Neural cell (in vitro differentiated cells): Measurements from ENCODE around the gene ARL15. TPM values are rescaled to one million over a fixed set of nuclear protein-coding genes. Genes with fewer than 3 reads are reported as not detected.

Source experiments
- H2AFZ ChIP-seq: fragments of 200-600, 300-800 bp; sonication (generic), shearing (Covaris generic); 2 replicates; pipeline ENCODE4 v1.6.0; 2014; ENCODE audit warnings: low read depth, mild to moderate bottlenecking, antibody characterized with exemption, low read length, moderate library complexity
- H3F3A ChIP-seq: fragments of 200-600 bp; shearing (Covaris generic); 2 replicates; pipeline ENCODE4 v1.6.1; 2016; ENCODE audit warnings: mild to moderate bottlenecking, moderate library complexity, mixed read lengths, antibody characterized with exemption, low read length; ENCODE audit not compliant: insufficient read depth, poor library complexity, severe bottlenecking
- H3K27ac ChIP-seq: fragments of 200-600, 300-800 bp; sonication (generic), shearing (Covaris generic); 2 replicates; pipeline ENCODE4 v1.5.1; 2014; ENCODE audit warnings: mild to moderate bottlenecking, low read length, moderate library complexity
- H3K27me3 ChIP-seq: fragments of 300-800, 200-600 bp; sonication (generic), shearing (Covaris generic); 2 replicates; pipeline ENCODE4 v1.6.0; 2014; ENCODE audit warnings: mild to moderate bottlenecking, low read depth, low read length, moderate library complexity; ENCODE audit not compliant: insufficient read depth
- H3K36me3 ChIP-seq: fragments of 300-800, 200-600 bp; sonication (generic), shearing (Covaris generic); 2 replicates; pipeline ENCODE4 v1.5.1; 2014; ENCODE audit warnings: mild to moderate bottlenecking, antibody characterized with exemption, low read length, moderate library complexity; ENCODE audit not compliant: insufficient read depth
- H3K4me2 ChIP-seq: fragments of 300-800, 200-600 bp; sonication (generic), shearing (Covaris generic); 2 replicates; pipeline ENCODE4 v1.6.0; 2014; ENCODE audit warnings: mild to moderate bottlenecking, low read length
- H3K4me3 ChIP-seq: fragments of 300-800, 200-600 bp; sonication (generic), shearing (Covaris generic); 2 replicates; pipeline ENCODE4 v1.5.1; 2014; ENCODE audit warnings: mild to moderate bottlenecking, low read length, moderate library complexity
- H3K79me2 ChIP-seq: fragments of 200-600 bp; shearing (Covaris generic); replicated peaks from 2 replicates; pipeline ENCODE4 v1.6.0; 2014; ENCODE audit warnings: mild to moderate bottlenecking, low read length, moderate library complexity; ENCODE audit not compliant: insufficient read depth
- H3K9ac ChIP-seq: fragments of 300-800, 200-600 bp; sonication (generic), shearing (Covaris generic); 2 replicates; pipeline ENCODE4 v1.6.1; 2016; ENCODE audit warnings: mild to moderate bottlenecking, low read length, mixed read lengths
- H3K9me2 ChIP-seq: fragments of 200-600 bp; shearing (Covaris generic); 2 replicates; pipeline ENCODE4 v1.6.1; 2016; ENCODE audit warnings: mild to moderate bottlenecking, low read length, mixed read lengths; ENCODE audit not compliant: insufficient read depth
- H3K9me3 ChIP-seq: fragments of 200-600, 300-800 bp; sonication (generic), shearing (Covaris generic); 2 replicates; pipeline ENCODE4 v1.6.1; 2016; ENCODE audit warnings: mild to moderate bottlenecking, mixed run types, low read length, moderate library complexity, mixed read lengths
- H4K20me1 ChIP-seq: fragments of 200-600 bp; shearing (Covaris generic); 2 replicates; pipeline ENCODE4 v1.6.1; 2016; ENCODE audit warnings: mild to moderate bottlenecking, mixed run types; ENCODE audit not compliant: insufficient read depth
- CTCF ChIP-seq: fragments of 450-650 bp; IDR thresholded peaks from 2 replicates; pipeline ENCODE4 v1.5.1; 2014; ENCODE audit warnings: antibody characterized with exemption, mild to moderate bottlenecking, moderate library complexity; ENCODE audit not compliant: poor library complexity, severe bottlenecking
- EP300 ChIP-seq: fragments of 450-650 bp; conservative IDR thresholded peaks from 2 replicates; pipeline ENCODE4 v1.6.1; 2014; ENCODE audit warnings: antibody characterized with exemption, mild to moderate bottlenecking, moderate library complexity; ENCODE audit not compliant: poor library complexity, severe bottlenecking
- EZH2 ChIP-seq: fragments of 200-600, 300-800 bp; shearing (Covaris generic), sonication (generic); IDR thresholded peaks from 2 replicates; pipeline ENCODE4 v1.6.1; 2014; ENCODE audit warnings: antibody characterized with exemption, low read length, borderline replicate concordance, mild to moderate bottlenecking; ENCODE audit not compliant: insufficient read depth, poor library complexity, severe bottlenecking
- MXI1 ChIP-seq: fragments of 450-650 bp; conservative IDR thresholded peaks from 2 replicates; pipeline ENCODE4 v1.6.1; 2014; ENCODE audit warnings: antibody characterized with exemption, mild to moderate bottlenecking; ENCODE audit not compliant: poor library complexity, severe bottlenecking
- POLR2AphosphoS5 ChIP-seq: IDR thresholded peaks from 2 replicates; pipeline ENCODE4 v1.6.1; 2012
- RAD21 ChIP-seq: fragments of 450-650 bp; conservative IDR thresholded peaks from 2 replicates; pipeline ENCODE4 v1.6.1; 2014; ENCODE audit warnings: antibody characterized with exemption, mild to moderate bottlenecking, moderate library complexity
- REST ChIP-seq: IDR thresholded peaks from 2 replicates; pipeline ENCODE4 v1.6.1; 2012; ENCODE audit warnings: borderline replicate concordance
- SMC3 ChIP-seq: fragments of 450-650 bp; conservative IDR thresholded peaks from 2 replicates; pipeline ENCODE4 v1.6.1; 2014; ENCODE audit warnings: antibody characterized with exemption, mild to moderate bottlenecking, moderate library complexity; ENCODE audit not compliant: poor library complexity
- TAF1 ChIP-seq: IDR thresholded peaks from 2 replicates; pipeline ENCODE4 v1.6.1; 2012; ENCODE audit warnings: low read depth
- polyA plus RNA-seq: library from polyadenylated mRNA; depleted of rRNA; stranded (reverse); fragments of >200 nt; gene quantifications from 2 replicates; pipeline ENCODE4 v1.2.3, GENCODE V29; 2014

Gene ARL15
- polyA plus RNA-seq, 1 donor from 2014 or later: 51.9 TPM

- Histone ChIP-seq H3F3A (no peaks in the 10 kb centered on the region), H3K27ac (no peak overlapping the region), H3K9me3 (no peaks in the 10 kb centered on the region), H3K36me3 (no peaks in the 10 kb centered on the region), H3K27me3 (no peaks in the 10 kb centered on the region), H3K9ac (no peak overlapping the region), H3K79me2 (no peaks in the 10 kb centered on the region), H3K4me3 (no peak overlapping the region), H2AFZ (no peak overlapping the region), H3K4me2 (no peak overlapping the region), H4K20me1 (no peaks in the 10 kb centered on the region), H3K9me2 (no peaks in the 10 kb centered on the region)
- TF ChIP-seq EZH2 (no peak), TAF1 (no peak), MXI1 (no peak)
Measured at GRCh38 chr5:53928641-53929040, 381.7 kb downstream of the ARL15 start.

GRCh38 chr5:53927668-53928247, 382.6 kb downstream of the ARL15 start:
- H3K36me3 ChIP-seq: no peaks in the 10 kb centered on the region
- no peak overlapping the region for H3K27ac ChIP-seq
- TF ChIP-seq RAD21: no peak
- no peak for TF ChIP-seq POLR2AphosphoS5
- TF ChIP-seq SMC3: no peak
- no peak for TF ChIP-seq EP300
- no peak for TF ChIP-seq EZH2
- H3F3A ChIP-seq: no peaks in the 10 kb centered on the region
- no peaks in the 10 kb centered on the region for H3K9me2 ChIP-seq
- no peak overlapping the region for H3K4me2 ChIP-seq
- H3K9ac ChIP-seq: no peak overlapping the region
- H2AFZ ChIP-seq: no peak overlapping the region
- H3K4me3 ChIP-seq: no peak overlapping the region
- H3K9me3 ChIP-seq: no peaks in the 10 kb centered on the region
- no peaks in the 10 kb centered on the region for H3K79me2 ChIP-seq
- H4K20me1 ChIP-seq: no peaks in the 10 kb centered on the region
- no peaks in the 10 kb centered on the region for H3K27me3 ChIP-seq

GRCh38 chr5:53926026-53926425, 384.3 kb downstream of the ARL15 start:
- H3K36me3 ChIP-seq: no peaks in the 10 kb centered on the region
- H2AFZ ChIP-seq: no peak overlapping the region
- TF ChIP-seq POLR2AphosphoS5: no peak
- no peak for TF ChIP-seq EP300
- no peak for TF ChIP-seq SMC3
- H3K4me2 ChIP-seq: no peak overlapping the region
- no peak overlapping the region for H3K9ac ChIP-seq
- no peaks in the 10 kb centered on the region for H3K9me2 ChIP-seq
- no peaks in the 10 kb centered on the region for H4K20me1 ChIP-seq
- H3K4me3 ChIP-seq: no peak overlapping the region
- no peak overlapping the region for H3K27ac ChIP-seq
- no peaks in the 10 kb centered on the region for H3F3A ChIP-seq
- no peaks in the 10 kb centered on the region for H3K27me3 ChIP-seq
- no peaks in the 10 kb centered on the region for H3K9me3 ChIP-seq
- H3K79me2 ChIP-seq: no peaks in the 10 kb centered on the region

GRCh38 chr5:53924392-53924791, 386.0 kb downstream of the ARL15 start:
- H3K9ac ChIP-seq: no peak overlapping the region
- no peaks in the 10 kb centered on the region for H3K9me3 ChIP-seq
- no peak overlapping the region for H3K27ac ChIP-seq
- no peaks in the 10 kb centered on the region for H4K20me1 ChIP-seq
- no peaks in the 10 kb centered on the region for H3K27me3 ChIP-seq
- H3K4me2 ChIP-seq: no peak overlapping the region
- H2AFZ ChIP-seq: no peak overlapping the region
- TF ChIP-seq EP300 (no peak), SMC3 (no peak), TAF1 (no peak), REST (no peak), EZH2 (no peak), CTCF (no peak), RAD21 (no peak), POLR2AphosphoS5 (no peak), MXI1 (no peak)
- H3F3A ChIP-seq: no peaks in the 10 kb centered on the region
- H3K79me2 ChIP-seq: no peaks in the 10 kb centered on the region
- no peaks in the 10 kb centered on the region for H3K9me2 ChIP-seq
- H3K4me3 ChIP-seq: no peak overlapping the region
- H3K36me3 ChIP-seq: no peaks in the 10 kb centered on the region
